SK-N-MC (cell line): ENCODE measurements around the gene ARID5B.

Experiments
- EZH2 ChIP-seq: fragments of 200-600 bp; sonication (generic); IDR thresholded peaks from one replicate; pipeline ENCODE4 v1.6.1; 2017; ENCODE audit warnings: antibody characterized with exemption
- POLR2AphosphoS5 ChIP-seq: IDR thresholded peaks from 2 replicates; pipeline ENCODE4 v1.6.1; 2012; ENCODE audit warnings: mild to moderate bottlenecking, low read depth, low read length, borderline replicate concordance

DNA sequence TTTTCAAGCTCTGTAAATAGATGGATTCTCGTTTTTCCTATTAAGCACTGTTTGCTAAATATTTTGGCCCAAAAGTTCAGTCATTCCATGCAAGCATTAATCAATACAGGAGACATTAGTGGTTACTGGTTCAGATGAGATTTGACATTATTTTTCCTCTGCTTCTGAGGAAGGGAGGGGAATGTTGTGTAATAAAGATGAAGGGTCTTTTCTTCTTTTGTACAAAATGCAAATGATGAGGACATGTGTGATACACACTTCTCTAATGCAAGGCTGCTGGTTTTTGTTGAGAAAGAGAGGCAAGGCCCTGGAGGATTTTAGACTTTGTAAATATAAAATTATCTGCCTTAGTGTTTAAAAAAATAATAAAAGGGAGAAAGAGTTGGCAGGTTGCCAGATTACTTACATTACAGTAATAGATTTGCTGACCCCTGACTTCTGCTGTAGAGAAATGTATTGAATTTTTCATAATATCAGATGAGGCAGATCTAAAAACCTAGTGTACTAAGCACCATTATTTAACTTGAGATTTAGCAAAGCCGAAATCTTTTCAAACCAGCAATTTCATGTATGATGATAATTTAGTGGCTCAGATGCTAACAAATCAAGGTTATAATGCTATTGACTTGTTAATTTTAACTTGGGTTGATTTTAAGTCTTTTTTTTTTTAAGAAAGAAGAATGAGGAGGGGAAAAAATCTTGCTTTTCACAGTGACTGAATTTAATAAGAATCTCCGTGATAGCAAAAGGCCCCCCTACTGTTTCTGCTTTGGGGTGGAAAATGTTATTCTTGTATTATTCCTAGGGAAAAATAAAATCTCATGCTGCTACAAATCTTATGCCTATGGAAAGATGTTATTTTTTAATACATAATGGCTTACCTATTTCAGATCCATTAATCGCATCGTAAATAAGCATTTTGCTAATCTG, 180.1 kb downstream of the ARID5B start:
- no peak for TF ChIP-seq POLR2AphosphoS5
- TF ChIP-seq EZH2, result no peak
